Measurements from ENCODE around the gene MEF2C. TPM values are rescaled to one million over a fixed set of nuclear protein-coding genes. Genes with fewer than 3 reads are reported as not detected.

MEF2C gene
- total RNA-seq, 2 donors from 2014 or later = 7.3 to 26.9 TPM

GRCh38 chr5:88680253-88681132 is 202.5 kb downstream of the MEF2C start:
- H3K4me1 ChIP-seq = no peaks in the 10 kb centered on the region
- H3K27me3 ChIP-seq = peaks cover 89% of the 10 kb centered on the region
- H3K36me3 ChIP-seq = no peaks in the 10 kb centered on the region
- peak; percentile 76 for DNase-seq
- intact Hi-C loops (cut with DNase I) = no loop called here
- TF ChIP-seq CTCF (IDR thresholded peaks at IDR 0.05) = peak; percentile 91
- peak overlapping the region; percentile 30 for H3K4me3 ChIP-seq
- H3K9me3 ChIP-seq = no peaks in the 10 kb centered on the region
- no peak overlapping the region for H3K27ac ChIP-seq
- H3K9ac ChIP-seq (ENCODE audit: low read depth in 2 of 2, low read length in 2 of 2) = no peak overlapping the region

DNA sequence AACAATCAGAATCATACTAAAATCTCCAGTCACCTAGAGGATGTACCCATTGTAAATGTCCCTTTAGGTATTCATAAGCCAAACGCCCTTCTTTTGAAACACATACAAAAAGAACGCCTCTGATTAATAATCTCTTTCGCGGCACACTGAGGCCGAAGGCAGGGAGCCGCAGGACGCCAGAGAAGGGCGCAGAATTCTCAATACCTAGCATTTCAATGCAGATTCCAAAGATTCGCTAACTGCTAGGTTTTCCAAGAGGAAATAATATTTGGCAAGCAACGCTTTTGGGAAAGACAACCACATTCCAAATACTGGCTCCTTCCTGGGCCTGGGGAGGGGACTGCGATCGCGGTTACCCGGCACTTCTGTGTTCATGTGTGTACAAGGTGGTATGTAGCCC is 203.3 kb downstream of the MEF2C start:
- no peak for TF ChIP-seq CTCF (IDR thresholded peaks at IDR 0.05)
- no peak overlapping the region for H3K27ac ChIP-seq
- no peaks in the 10 kb centered on the region for H3K36me3 ChIP-seq
- H3K4me3 ChIP-seq = no peak overlapping the region
- H3K4me1 ChIP-seq = no peaks in the 10 kb centered on the region
- no peak for DNase-seq
- intact Hi-C loops (cut with DNase I) = no loop called here
- H3K9me3 ChIP-seq = no peaks in the 10 kb centered on the region
- H3K9ac ChIP-seq (ENCODE audit: low read depth in 2 of 2, low read length in 2 of 2) = no peak overlapping the region
- peaks cover 87% of the 10 kb centered on the region for H3K27me3 ChIP-seq

- intact Hi-C loops (cut with DNase I) = no loop called here
- Histone ChIP-seq H3K4me1 (no peaks in the 10 kb centered on the region), H3K9ac (ENCODE audit: low read depth in 2 of 2, low read length in 2 of 2) (no peak overlapping the region), H3K27me3 (peaks cover 86% of the 10 kb centered on the region), H3K27ac (no peak overlapping the region), H3K4me3 (no peak overlapping the region), H3K9me3 (no peaks in the 10 kb centered on the region), H3K36me3 (no peaks in the 10 kb centered on the region)
- no peak for TF ChIP-seq CTCF (IDR thresholded peaks at IDR 0.05)
- no peak for DNase-seq
These were observed 204.1 kb downstream of the MEF2C start for GRCh38 chr5:88678770-88679381.

GRCh38 chr5:88677943-88678769 is 204.8 kb downstream of the MEF2C start:
- Histone ChIP-seq H3K27ac (no peak overlapping the region), H3K9ac (ENCODE audit: low read depth in 2 of 2, low read length in 2 of 2) (no peak overlapping the region), H3K36me3 (no peaks in the 10 kb centered on the region), H3K4me1 (no peaks in the 10 kb centered on the region), H3K4me3 (no peak overlapping the region), H3K27me3 (peaks cover 87% of the 10 kb centered on the region), H3K9me3 (no peaks in the 10 kb centered on the region)
- no peak for TF ChIP-seq CTCF (IDR thresholded peaks at IDR 0.05)
- DNase-seq = no peak
- intact Hi-C loops (cut with DNase I) = no loop called here

DNA sequence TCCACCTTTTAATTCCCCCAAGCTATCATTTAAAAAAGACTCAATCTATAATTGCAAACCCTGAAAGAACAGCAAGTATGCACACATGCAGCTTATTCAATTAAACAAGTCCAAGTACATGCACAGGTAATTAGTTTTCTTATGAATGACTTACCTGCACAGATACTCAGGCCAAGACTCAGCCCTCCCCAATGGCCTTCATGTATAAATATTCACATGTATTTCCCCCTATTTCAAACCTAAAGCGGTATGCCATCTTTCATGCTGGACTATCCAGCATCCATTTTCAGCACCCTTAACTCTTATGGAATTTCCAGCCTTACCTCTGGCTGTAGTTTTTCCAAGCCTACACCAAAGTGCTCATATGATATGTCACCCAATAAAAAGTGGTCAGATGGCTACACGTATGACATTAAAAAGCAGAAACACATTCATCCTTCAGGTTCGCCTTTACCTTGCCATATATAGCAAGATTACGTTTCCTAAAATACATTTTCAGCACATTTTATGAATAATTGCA is 205.5 kb downstream of the MEF2C start:
- no peaks in the 10 kb centered on the region for H3K36me3 ChIP-seq
- TF ChIP-seq CTCF (IDR thresholded peaks at IDR 0.05) = no peak
- no peak overlapping the region for H3K9ac ChIP-seq (ENCODE audit: low read depth in 2 of 2, low read length in 2 of 2)
- intact Hi-C loops (cut with DNase I) = no loop called here
- no peak overlapping the region for H3K27ac ChIP-seq
- H3K4me1 ChIP-seq = no peaks in the 10 kb centered on the region
- peaks cover 88% of the 10 kb centered on the region for H3K27me3 ChIP-seq
- H3K4me3 ChIP-seq = no peak overlapping the region
- DNase-seq = no peak
- no peaks in the 10 kb centered on the region for H3K9me3 ChIP-seq
